Hepatocyte (in vitro differentiated cells): Measurements from ENCODE around the gene ZSCAN10. TPM values are rescaled to one million over a fixed set of nuclear protein-coding genes. Genes with fewer than 3 reads are reported as not detected.

Experiments used
- DNase-seq: peaks from one replicate; pipeline ENCODE4 v3.0.0-alpha.2; 2016; ENCODE audit warnings: low spot score
- H2AFZ ChIP-seq: fragments of 200-600 bp; sonication (generic); 2 replicates; pipeline ENCODE4 v1.6.0; 2016; ENCODE audit warnings: antibody characterized with exemption, mild to moderate bottlenecking
- H3K27ac ChIP-seq: fragments of 200-600 bp; sonication (generic); 2 replicates; pipeline ENCODE4 v1.5.1; 2016; ENCODE audit warnings: mild to moderate bottlenecking
- H3K27me3 ChIP-seq: fragments of 200-600 bp; sonication (generic); 2 replicates; pipeline ENCODE4 v1.6.1; 2016
- H3K36me3 ChIP-seq: fragments of 200-600 bp; sonication (generic); replicated peaks from 2 replicates; pipeline ENCODE4 v1.5.1; 2016; ENCODE audit warnings: low read depth; ENCODE audit not compliant: insufficient read depth
- H3K4me1 ChIP-seq: fragments of 200-600 bp; sonication (generic); 2 replicates; pipeline ENCODE4 v1.5.1; 2016; ENCODE audit warnings: mild to moderate bottlenecking, moderate library complexity; ENCODE audit not compliant: insufficient read depth
- H3K4me2 ChIP-seq: fragments of 200-600 bp; sonication (generic); 2 replicates; pipeline ENCODE4 v1.6.0; 2016
- H3K4me3 ChIP-seq: fragments of 200-600 bp; sonication (generic); 2 replicates; pipeline ENCODE4 v1.5.1; 2016; ENCODE audit warnings: mild to moderate bottlenecking
- H3K79me2 ChIP-seq: fragments of 200-600 bp; sonication (generic); 2 replicates; pipeline ENCODE4 v1.6.0; 2017; ENCODE audit warnings: mild to moderate bottlenecking
- H3K9me2 ChIP-seq: fragments of 200-600 bp; sonication (generic); replicated peaks from 2 replicates; pipeline ENCODE4 v1.6.0; 2017; ENCODE audit warnings: mild to moderate bottlenecking; ENCODE audit not compliant: insufficient read depth
- H3K9me3 ChIP-seq: fragments of 200-600 bp; sonication (generic); 2 replicates; pipeline ENCODE4 v1.5.1; 2016; ENCODE audit warnings: low read depth, mild to moderate bottlenecking
- H4K20me1 ChIP-seq: fragments of 200-600 bp; sonication (generic); 2 replicates; pipeline ENCODE4 v1.6.0; 2016; ENCODE audit warnings: mild to moderate bottlenecking; ENCODE audit not compliant: insufficient read depth, poor library complexity, severe bottlenecking
- CTCF ChIP-seq: fragments of 200-600 bp; sonication (generic); IDR thresholded peaks from 2 replicates; pipeline ENCODE4 v1.5.1; 2016; ENCODE audit warnings: antibody characterized with exemption, mild to moderate bottlenecking; ENCODE audit not compliant: poor library complexity
- EZH2 ChIP-seq: fragments of 200-600 bp; sonication (generic); IDR thresholded peaks from 2 replicates; pipeline ENCODE4 v1.6.1; 2016; ENCODE audit warnings: antibody characterized with exemption, mild to moderate bottlenecking, borderline replicate concordance
- EZH2phosphoT487 ChIP-seq: fragments of 200-600 bp; sonication (generic); IDR thresholded peaks from one replicate; pipeline ENCODE4 v1.6.1; 2018; ENCODE audit warnings: antibody characterized with exemption, mild to moderate bottlenecking, low read depth, moderate library complexity; ENCODE audit not compliant: unreplicated experiment, severe bottlenecking
- WGBS: methylation state at CpG from one replicate; pipeline ENCODE4 v1.1.6; 2016; ENCODE audit warnings: low lambda C conversion rate; ENCODE audit errors: missing lambda C conversion rate; 5-methylcytosine and 5-hydroxymethylcytosine counted together
- polyA plus RNA-seq: library from polyadenylated mRNA; unstranded; fragments of >200 nt; fragmentation: Nextera tagmentation; extraction: Ambion mirVana; gene quantifications from 2 replicates; pipeline ENCODE4 v1.2.1, GENCODE V29; 2016
- total RNA-seq: library from RNA; depleted of rRNA; stranded (reverse); fragments of >200 nt; gene quantifications from 2 replicates; pipeline ENCODE4 v1.2.3, GENCODE V29; 2014

Gene ZSCAN10
- total and polyA plus RNA-seq, 2 experiments from 2014 or later = not detected

DNA sequence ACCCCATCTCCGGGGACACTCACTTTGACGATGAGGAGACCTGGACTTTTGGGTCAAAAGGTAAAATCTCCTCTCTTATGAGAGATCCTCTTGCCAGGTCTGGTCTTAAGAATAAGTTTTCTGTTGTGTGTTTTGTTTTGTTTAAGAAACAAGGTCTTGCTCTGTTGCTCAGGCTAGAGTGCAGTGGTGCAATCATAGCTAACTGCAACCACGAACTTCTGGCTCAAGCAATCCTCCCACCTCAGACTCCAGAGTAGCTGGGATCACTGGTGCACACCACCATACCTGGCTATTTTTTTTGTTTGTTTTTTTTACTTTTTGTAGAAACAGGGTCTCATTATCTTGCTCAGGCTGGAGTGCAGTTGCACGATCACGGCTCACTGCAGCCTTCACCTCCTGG lies 48.6 kb downstream of the ZSCAN10 start:
- H4K20me1 ChIP-seq = no peaks in the 10 kb centered on the region
- TF ChIP-seq EZH2phosphoT487 (no peak), EZH2 (no peak), CTCF (no peak)
- H3K27ac ChIP-seq = no peak overlapping the region
- no peaks in the 10 kb centered on the region for H3K9me2 ChIP-seq
- no peak overlapping the region for H3K4me2 ChIP-seq
- peaks cover 14% of the 10 kb centered on the region for H3K4me1 ChIP-seq
- 89% methylated on average over 5 of the region's 5 CpGs for WGBS
- peaks cover 52% of the 10 kb centered on the region for H3K27me3 ChIP-seq
- H3K36me3 ChIP-seq = no peaks in the 10 kb centered on the region
- no peak overlapping the region for H2AFZ ChIP-seq
- no peak for DNase-seq
- H3K79me2 ChIP-seq = no peaks in the 10 kb centered on the region
- no peaks in the 10 kb centered on the region for H3K9me3 ChIP-seq
- H3K4me3 ChIP-seq = no peak overlapping the region

- Histone ChIP-seq H4K20me1 (no peaks in the 10 kb centered on the region), H3K36me3 (no peaks in the 10 kb centered on the region), H3K27ac (no peak overlapping the region), H3K9me2 (no peaks in the 10 kb centered on the region), H3K79me2 (no peaks in the 10 kb centered on the region), H3K9me3 (no peaks in the 10 kb centered on the region), H3K4me2 (no peak overlapping the region), H3K4me1 (peaks cover 19% of the 10 kb centered on the region), H3K27me3 (peaks cover 57% of the 10 kb centered on the region), H2AFZ (no peak overlapping the region), H3K4me3 (no peak overlapping the region)
- WGBS = 90% methylated on average over 24 of the region's 26 CpGs
- TF ChIP-seq EZH2 = no peak
- no peak for TF ChIP-seq EZH2phosphoT487
- no peak for TF ChIP-seq CTCF
- DNase-seq = no peak
These were observed 49.1 kb downstream of the ZSCAN10 start for GRCh38 chr16:3049921-3050481.

DNA sequence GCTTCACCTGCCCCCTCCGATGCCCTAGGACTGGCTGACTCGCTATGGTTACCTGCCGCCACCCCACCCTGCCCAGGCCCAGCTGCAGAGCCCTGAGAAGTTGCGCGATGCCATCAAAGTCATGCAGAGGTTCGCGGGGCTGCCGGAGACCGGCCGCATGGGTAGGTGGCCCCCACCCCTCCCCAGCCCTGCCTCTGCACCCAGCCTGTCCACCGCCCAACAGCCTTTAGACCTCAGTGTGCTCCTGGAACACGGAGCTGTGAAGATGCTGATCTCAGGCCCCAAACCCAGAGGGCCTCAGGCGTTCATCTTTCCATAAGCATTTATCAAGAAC lies 51.7 kb downstream of the ZSCAN10 start:
- Histone ChIP-seq H3K4me3 (no peak overlapping the region), H3K4me2 (peak overlapping the region; percentile 96), H3K79me2 (no peaks in the 10 kb centered on the region), H3K36me3 (no peaks in the 10 kb centered on the region), H3K27ac (no peak overlapping the region), H3K9me3 (no peaks in the 10 kb centered on the region), H3K27me3 (peaks cover 82% of the 10 kb centered on the region), H3K9me2 (no peaks in the 10 kb centered on the region), H2AFZ (no peak overlapping the region), H3K4me1 (peaks cover 20% of the 10 kb centered on the region), H4K20me1 (no peaks in the 10 kb centered on the region)
- no peak for TF ChIP-seq CTCF
- no peak for TF ChIP-seq EZH2phosphoT487
- TF ChIP-seq EZH2 = no peak
- WGBS = 26% methylated on average over 6 of the region's 13 CpGs
- no peak for DNase-seq
